NCI-H1105 (cell line): Measurements from ENCODE around the gene CLIC1.
A peak's percentile ranks its signal among the peaks of the same experiment; 100 is the strongest.

Experiments
- DNase-seq: peaks from one replicate; lab custom pipeline; 2025; lab: John Stamatoyannopoulos, UW

The CLIC1 gene

GRCh38 chr6:31736021-31736767, at the start of gene CLIC1:
Gene CLIC1, minus strand, starts transcription at chr6:31736530. Its CDS starts 230 bp downstream, at chr6:31736300.
- DNase-seq = peak; percentile 71

- DNase-seq = no peak
These were observed 49.1 kb upstream of the CLIC1 start for GRCh38 chr6:31785475-31785874.

GRCh38 chr6:31784098-31784925, 48.0 kb upstream of the CLIC1 start:
- no peak for DNase-seq

GRCh38 chr6:31782126-31782855, 46.0 kb upstream of the CLIC1 start:
- DNase-seq = no peak

GRCh38 chr6:31781244-31782125, 45.2 kb upstream of the CLIC1 start:
- DNase-seq = no peak

- no peak for DNase-seq
These were observed 44.3 kb upstream of the CLIC1 start for GRCh38 chr6:31780507-31781243.

GRCh38 chr6:31779908-31780307, 43.6 kb upstream of the CLIC1 start:
- DNase-seq = no peak

GRCh38 chr6:31778999-31779885, 42.9 kb upstream of the CLIC1 start:
- DNase-seq = no peak

GRCh38 chr6:31778193-31778592, 41.9 kb upstream of the CLIC1 start:
- DNase-seq = no peak

GRCh38 chr6:31777667-31778050, 41.3 kb upstream of the CLIC1 start:
- DNase-seq = no peak

GRCh38 chr6:31776989-31777666, 40.8 kb upstream of the CLIC1 start, which contains the start of gene VWA7:
Gene VWA7, minus strand, starts transcription at chr6:31777328. Its CDS starts 549 bp downstream, at chr6:31776779.
- DNase-seq = peak; percentile 72

- no peak for DNase-seq
These were observed 40.2 kb upstream of the CLIC1 start for GRCh38 chr6:31776485-31776988.

- no peak for DNase-seq
These were observed 39.5 kb upstream of the CLIC1 start for GRCh38 chr6:31775633-31776484.

GRCh38 chr6:31775184-31775583, 38.9 kb upstream of the CLIC1 start:
- no peak for DNase-seq

- no peak for DNase-seq
These were observed 35.6 kb upstream of the CLIC1 start for GRCh38 chr6:31771992-31772358.

- no peak for DNase-seq
These were observed 34.5 kb upstream of the CLIC1 start for GRCh38 chr6:31770860-31771259.

- DNase-seq = peak; percentile 53
These were observed 33.5 kb upstream of the CLIC1 start for GRCh38 chr6:31769684-31770371.
